Measurements from ENCODE around the gene PSRC1. TPM values are rescaled to one million over a fixed set of nuclear protein-coding genes. Genes with fewer than 3 reads are reported as not detected.
A peak's percentile ranks its signal among the peaks of the same experiment; 100 is the strongest.

PSRC1 gene
- total RNA-seq, 4 donors from 2014 or later: 3.8 to 11.4 (median 7.5) TPM

- Histone ChIP-seq H3K27me3 (no peaks in the 10 kb centered on the region), H3K4me1 (no peaks in the 10 kb centered on the region), H3K36me3 (no peaks in the 10 kb centered on the region), H3K9me3 (no peaks in the 10 kb centered on the region), H3K4me3 (no peak overlapping the region), H3K27ac (no peak overlapping the region)
- no peak for DNase-seq
- intact Hi-C loops (cut with DNase I; ENCODE audit: low total_unique reads): no loop called here
- TF ChIP-seq POLR2A (IDR thresholded peaks at IDR 0.05) (no peak), CTCF (IDR thresholded peaks at IDR 0.05) (no peak)
Observed at GRCh38 chr1:109301874-109302273, 18.9 kb upstream of the PSRC1 start.

- intact Hi-C loops (cut with DNase I; ENCODE audit: low total_unique reads): no loop called here
- no peaks in the 10 kb centered on the region for H3K27me3 ChIP-seq
- DNase-seq: no peak
- H3K36me3 ChIP-seq: no peaks in the 10 kb centered on the region
- no peak for TF ChIP-seq CTCF (IDR thresholded peaks at IDR 0.05)
- TF ChIP-seq POLR2A (IDR thresholded peaks at IDR 0.05): no peak
- H3K4me3 ChIP-seq: no peak overlapping the region
- no peaks in the 10 kb centered on the region for H3K4me1 ChIP-seq
- H3K9me3 ChIP-seq: no peaks in the 10 kb centered on the region
- H3K27ac ChIP-seq: no peak overlapping the region
Observed at GRCh38 chr1:109300650-109301151, 17.8 kb upstream of the PSRC1 start.

GRCh38 chr1:109299558-109300343 lies 16.8 kb upstream of the PSRC1 start:
- no peak overlapping the region for H3K27ac ChIP-seq
- H3K4me1 ChIP-seq: no peaks in the 10 kb centered on the region
- H3K9me3 ChIP-seq: no peaks in the 10 kb centered on the region
- H3K36me3 ChIP-seq: no peaks in the 10 kb centered on the region
- H3K27me3 ChIP-seq: no peaks in the 10 kb centered on the region
- TF ChIP-seq POLR2A (IDR thresholded peaks at IDR 0.05) (no peak), CTCF (IDR thresholded peaks at IDR 0.05) (no peak)
- intact Hi-C loops (cut with DNase I; ENCODE audit: low total_unique reads): no loop called here
- no peak overlapping the region for H3K4me3 ChIP-seq
- DNase-seq: no peak

- Histone ChIP-seq H3K27ac (peak overlapping the region in 1 of 2 donors; percentile 26), H3K27me3 (no peaks in the 10 kb centered on the region), H3K36me3 (no peaks in the 10 kb centered on the region), H3K4me1 (no peaks in the 10 kb centered on the region), H3K9me3 (no peaks in the 10 kb centered on the region), H3K4me3 (no peak overlapping the region)
- no peak for DNase-seq
- TF ChIP-seq CTCF (IDR thresholded peaks at IDR 0.05) (no peak), POLR2A (IDR thresholded peaks at IDR 0.05) (no peak)
- intact Hi-C loops (cut with DNase I; ENCODE audit: low total_unique reads): no loop called here
Observed at GRCh38 chr1:109298666-109299557, 16.0 kb upstream of the PSRC1 start.

- TF ChIP-seq POLR2A (IDR thresholded peaks at IDR 0.05) (no peak), CTCF (IDR thresholded peaks at IDR 0.05) (no peak)
- H3K4me1 ChIP-seq: no peaks in the 10 kb centered on the region
- H3K4me3 ChIP-seq: no peak overlapping the region
- no peaks in the 10 kb centered on the region for H3K27me3 ChIP-seq
- no peak overlapping the region for H3K27ac ChIP-seq
- DNase-seq: no peak
- intact Hi-C loops (cut with DNase I; ENCODE audit: low total_unique reads): no loop called here
- no peaks in the 10 kb centered on the region for H3K36me3 ChIP-seq
- H3K9me3 ChIP-seq: no peaks in the 10 kb centered on the region
Observed at GRCh38 chr1:109296782-109297181, 13.8 kb upstream of the PSRC1 start.

All from uterus (tissue), 4 donors.